ENCODE results near the gene SUMF1.

The SUMF1 gene

DNA sequence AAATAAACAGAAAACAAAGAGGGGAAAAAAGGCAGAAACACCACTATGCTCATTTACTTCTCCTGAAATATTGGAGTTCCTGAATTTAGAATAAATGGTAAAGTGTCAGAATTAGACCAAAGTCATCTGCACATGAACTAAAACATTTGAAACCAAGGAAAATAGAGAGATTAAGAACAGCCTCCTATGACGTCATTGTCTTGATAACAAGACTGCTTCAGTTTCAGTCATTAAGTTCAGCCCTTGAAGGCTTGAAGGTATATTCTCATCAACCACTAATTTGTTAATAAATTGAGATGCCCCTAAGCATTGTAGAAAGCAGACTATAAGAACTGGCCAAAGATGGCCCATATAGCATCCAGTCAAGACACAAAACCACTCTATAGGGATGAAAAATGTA lies 2.5 kb downstream of the SUMF1 start:
- no CpG with 5 or more reads among the region's 1 CpG for WGBS
- Histone ChIP-seq H3K27me3 (ENCODE audit: control insufficient read depth in 1 of 2, insufficient read depth in 1 of 2, low read length in 2 of 2) (no peaks in the 10 kb centered on the region), H3K4me2 (ENCODE audit: low read length, poor library complexity, severe bottlenecking) (no peak overlapping the region), H3K4ac (ENCODE audit: low read depth in 1 of 2, low read length in 2 of 2) (no peak overlapping the region), H2BK5ac (ENCODE audit: low read depth, low read length, poor library complexity, severe bottlenecking) (no peak overlapping the region), H2AK5ac (ENCODE audit: low read length, severe bottlenecking) (no peak overlapping the region), H3K4me1 (ENCODE audit: control insufficient read depth, insufficient read depth, low read depth, low read length) (peaks cover 2% of the 10 kb centered on the region), H3K79me1 (replicated peaks; ENCODE audit: low read length, poor library complexity, severe bottlenecking) (peaks cover 20% of the 10 kb centered on the region), H3K9me3 (ENCODE audit: control insufficient read depth, low read length) (no peaks in the 10 kb centered on the region), H2BK12ac (ENCODE audit: low read length in 2 of 2) (no peak overlapping the region), H3K9ac (ENCODE audit: low read length) (no peak overlapping the region), H3K27ac (ENCODE audit: low read length, poor library complexity, severe bottlenecking) (no peak overlapping the region), H3K14ac (ENCODE audit: low read length in 2 of 2) (no peak overlapping the region), H3K36me3 (ENCODE audit: control insufficient read depth in 1 of 2, insufficient read depth in 2 of 2, low read depth in 1 of 2, low read length in 2 of 2) (no peaks in the 10 kb centered on the region), H3K18ac (ENCODE audit: low read depth in 1 of 2, low read length in 2 of 2) (no peak overlapping the region), H4K8ac (ENCODE audit: low read length) (no peak overlapping the region), H2AFZ (ENCODE audit: low read depth, low read length) (no peak overlapping the region), H2BK15ac (ENCODE audit: low read depth, poor library complexity, severe bottlenecking) (no peak overlapping the region), H2BK120ac (ENCODE audit: low read depth, low read length) (no peak overlapping the region), H4K91ac (ENCODE audit: low read length) (no peak overlapping the region), H3K4me3 (ENCODE audit: insufficient read depth in 1 of 2, low read depth in 1 of 2, low read length in 2 of 2) (no peak overlapping the region), H3K23ac (ENCODE audit: low read length in 2 of 2) (no peak overlapping the region)
- DNase-seq, result no peak

DNA sequence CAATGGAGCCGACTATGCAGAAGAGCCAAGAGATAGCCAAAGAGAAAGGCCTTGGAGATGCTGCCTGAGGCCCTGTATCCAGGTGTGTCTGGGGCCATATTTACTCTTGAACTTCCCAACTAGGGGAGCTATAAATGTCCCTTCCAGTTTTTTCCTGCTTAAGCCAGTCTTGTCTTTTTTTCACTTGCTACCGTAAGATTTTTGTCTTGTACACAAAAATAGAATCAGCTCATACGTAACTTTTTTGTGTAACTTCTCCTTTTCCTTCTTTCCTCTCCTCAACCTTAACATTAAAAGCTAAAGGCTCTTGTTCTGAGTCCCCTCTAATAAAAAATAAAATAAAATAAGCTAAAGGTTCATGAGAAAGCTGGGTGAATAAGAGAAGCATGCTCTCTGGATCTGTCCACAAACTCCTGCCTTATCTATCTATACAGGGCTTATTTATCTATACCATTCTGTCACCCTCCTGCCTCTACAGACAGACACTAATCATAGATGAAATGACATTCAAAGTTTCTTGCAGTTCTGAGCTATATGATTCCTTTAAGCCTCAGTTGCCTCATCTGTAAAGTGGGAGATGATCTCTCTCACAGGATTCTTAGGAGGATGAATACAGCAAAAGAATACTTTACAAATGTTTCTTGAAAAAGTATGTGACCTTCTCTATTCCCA lies 4.6 kb downstream of the SUMF1 start:
- 98% methylated on average over 3 of the region's 3 CpGs for WGBS
- Histone ChIP-seq H2AK5ac (ENCODE audit: low read length, severe bottlenecking) (no peak overlapping the region), H3K4me1 (ENCODE audit: control insufficient read depth, insufficient read depth, low read depth, low read length) (peaks cover 2% of the 10 kb centered on the region), H2BK120ac (ENCODE audit: low read depth, low read length) (no peak overlapping the region), H2BK12ac (ENCODE audit: low read length in 2 of 2) (no peak overlapping the region), H2BK15ac (ENCODE audit: low read depth, poor library complexity, severe bottlenecking) (no peak overlapping the region), H3K9me3 (ENCODE audit: control insufficient read depth, low read length) (no peaks in the 10 kb centered on the region), H3K4me2 (ENCODE audit: low read length, poor library complexity, severe bottlenecking) (no peak overlapping the region), H3K14ac (ENCODE audit: low read length in 2 of 2) (no peak overlapping the region), H3K23ac (ENCODE audit: low read length in 2 of 2) (no peak overlapping the region), H3K27me3 (ENCODE audit: control insufficient read depth in 1 of 2, insufficient read depth in 1 of 2, low read length in 2 of 2) (no peaks in the 10 kb centered on the region), H3K9ac (ENCODE audit: low read length) (no peak overlapping the region), H2AFZ (ENCODE audit: low read depth, low read length) (no peak overlapping the region), H3K18ac (ENCODE audit: low read depth in 1 of 2, low read length in 2 of 2) (no peak overlapping the region), H3K4ac (ENCODE audit: low read depth in 1 of 2, low read length in 2 of 2) (no peak overlapping the region), H3K79me1 (replicated peaks; ENCODE audit: low read length, poor library complexity, severe bottlenecking) (peaks cover 20% of the 10 kb centered on the region), H3K36me3 (ENCODE audit: control insufficient read depth in 1 of 2, insufficient read depth in 2 of 2, low read depth in 1 of 2, low read length in 2 of 2) (no peaks in the 10 kb centered on the region), H3K27ac (ENCODE audit: low read length, poor library complexity, severe bottlenecking) (no peak overlapping the region), H4K91ac (ENCODE audit: low read length) (no peak overlapping the region), H4K8ac (ENCODE audit: low read length) (no peak overlapping the region), H2BK5ac (ENCODE audit: low read depth, low read length, poor library complexity, severe bottlenecking) (no peak overlapping the region), H3K4me3 (ENCODE audit: insufficient read depth in 1 of 2, low read depth in 1 of 2, low read length in 2 of 2) (no peak overlapping the region)
- DNase-seq, result no peak

DNA sequence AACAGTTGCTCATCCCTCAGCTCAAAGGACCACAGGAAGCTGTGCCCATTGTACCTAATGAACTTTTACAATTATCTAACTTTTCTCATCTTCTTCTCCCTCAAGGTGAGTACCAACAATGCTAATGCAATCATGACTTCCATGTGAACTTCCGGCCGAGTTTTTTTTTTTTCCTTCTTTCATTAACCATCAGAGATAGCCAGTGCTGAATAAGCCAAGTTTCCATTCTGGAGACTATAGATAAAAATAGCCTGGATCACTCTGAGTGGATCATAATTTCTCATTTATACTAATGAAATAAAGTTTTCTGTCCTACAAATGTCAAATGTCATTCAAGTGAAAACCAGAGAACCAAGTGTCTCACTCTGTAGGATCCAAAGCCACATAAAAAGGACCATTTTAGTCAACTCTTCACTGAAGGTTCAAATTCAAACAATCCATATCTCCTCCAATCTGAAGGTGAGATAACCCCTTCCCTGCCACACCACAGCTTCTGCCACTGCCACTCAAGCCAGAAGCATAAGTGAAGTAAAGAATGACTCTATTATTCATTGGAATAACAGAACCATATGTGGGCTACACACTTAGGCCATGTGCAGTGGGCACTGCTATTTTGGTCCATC lies 5.5 kb downstream of the SUMF1 start:
- Histone ChIP-seq H2BK120ac (ENCODE audit: low read depth, low read length) (no peak overlapping the region), H2BK15ac (ENCODE audit: low read depth, poor library complexity, severe bottlenecking) (no peak overlapping the region), H3K9ac (ENCODE audit: low read length) (no peak overlapping the region), H4K91ac (ENCODE audit: low read length) (no peak overlapping the region), H3K18ac (ENCODE audit: low read depth in 1 of 2, low read length in 2 of 2) (no peak overlapping the region), H2BK5ac (ENCODE audit: low read depth, low read length, poor library complexity, severe bottlenecking) (no peak overlapping the region), H3K4ac (ENCODE audit: low read depth in 1 of 2, low read length in 2 of 2) (no peak overlapping the region), H3K4me2 (ENCODE audit: low read length, poor library complexity, severe bottlenecking) (no peak overlapping the region), H3K27me3 (ENCODE audit: control insufficient read depth in 1 of 2, insufficient read depth in 1 of 2, low read length in 2 of 2) (no peaks in the 10 kb centered on the region), H2AFZ (ENCODE audit: low read depth, low read length) (no peak overlapping the region), H2BK12ac (ENCODE audit: low read length in 2 of 2) (no peak overlapping the region), H3K9me3 (ENCODE audit: control insufficient read depth, low read length) (no peaks in the 10 kb centered on the region), H3K4me1 (ENCODE audit: control insufficient read depth, insufficient read depth, low read depth, low read length) (peaks cover 2% of the 10 kb centered on the region), H3K14ac (ENCODE audit: low read length in 2 of 2) (no peak overlapping the region), H3K23ac (ENCODE audit: low read length in 2 of 2) (no peak overlapping the region), H3K36me3 (ENCODE audit: control insufficient read depth in 1 of 2, insufficient read depth in 2 of 2, low read depth in 1 of 2, low read length in 2 of 2) (no peaks in the 10 kb centered on the region), H3K27ac (ENCODE audit: low read length, poor library complexity, severe bottlenecking) (no peak overlapping the region), H2AK5ac (ENCODE audit: low read length, severe bottlenecking) (no peak overlapping the region), H3K79me1 (replicated peaks; ENCODE audit: low read length, poor library complexity, severe bottlenecking) (peaks cover 15% of the 10 kb centered on the region), H3K4me3 (ENCODE audit: insufficient read depth in 1 of 2, low read depth in 1 of 2, low read length in 2 of 2) (no peak overlapping the region), H4K8ac (ENCODE audit: low read length) (no peak overlapping the region)
- WGBS, result 100% methylated on average over 2 of the region's 2 CpGs
- no peak for DNase-seq

DNA sequence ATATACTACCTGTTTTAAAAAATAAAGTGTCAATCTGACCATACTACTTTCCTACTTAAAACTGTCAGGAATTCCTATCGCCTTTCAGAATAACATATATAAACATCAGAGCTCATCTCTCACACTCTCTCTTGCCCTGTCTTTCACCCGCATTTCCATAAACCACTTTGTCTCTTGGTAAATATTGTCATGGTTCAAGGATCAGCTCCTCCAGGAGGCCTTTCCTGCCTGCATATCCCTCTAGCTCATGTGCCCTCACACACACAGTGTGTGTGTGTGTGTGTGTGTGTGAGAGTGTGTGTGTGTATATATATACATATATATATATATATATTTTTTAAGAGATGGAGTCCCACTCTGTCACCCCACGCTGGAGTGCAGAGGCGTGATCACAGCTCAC lies 6.7 kb downstream of the SUMF1 start:
- DNase-seq, result no peak
- no peak overlapping the region for H3K23ac ChIP-seq (ENCODE audit: low read length in 2 of 2)
- H3K4me1 ChIP-seq (ENCODE audit: control insufficient read depth, insufficient read depth, low read depth, low read length), result no peaks in the 10 kb centered on the region
- H3K9ac ChIP-seq (ENCODE audit: low read length), result no peak overlapping the region
- H2BK120ac ChIP-seq (ENCODE audit: low read depth, low read length), result no peak overlapping the region
- no peak overlapping the region for H2BK5ac ChIP-seq (ENCODE audit: low read depth, low read length, poor library complexity, severe bottlenecking)
- no peak overlapping the region for H2AFZ ChIP-seq (ENCODE audit: low read depth, low read length)
- no peaks in the 10 kb centered on the region for H3K36me3 ChIP-seq (ENCODE audit: control insufficient read depth in 1 of 2, insufficient read depth in 2 of 2, low read depth in 1 of 2, low read length in 2 of 2)
- H3K27me3 ChIP-seq (ENCODE audit: control insufficient read depth in 1 of 2, insufficient read depth in 1 of 2, low read length in 2 of 2), result no peaks in the 10 kb centered on the region
- WGBS, result 97% methylated on average over 4 of the region's 4 CpGs
- no peak overlapping the region for H4K8ac ChIP-seq (ENCODE audit: low read length)
- peaks cover 10% of the 10 kb centered on the region for H3K79me1 ChIP-seq (replicated peaks; ENCODE audit: low read length, poor library complexity, severe bottlenecking)
- no peak overlapping the region for H2AK5ac ChIP-seq (ENCODE audit: low read length, severe bottlenecking)
- no peak overlapping the region for H2BK12ac ChIP-seq (ENCODE audit: low read length in 2 of 2)
- no peak overlapping the region for H2BK15ac ChIP-seq (ENCODE audit: low read depth, poor library complexity, severe bottlenecking)
- no peaks in the 10 kb centered on the region for H3K9me3 ChIP-seq (ENCODE audit: control insufficient read depth, low read length)
- H4K91ac ChIP-seq (ENCODE audit: low read length), result no peak overlapping the region
- no peak overlapping the region for H3K4me2 ChIP-seq (ENCODE audit: low read length, poor library complexity, severe bottlenecking)
- H3K4me3 ChIP-seq (ENCODE audit: insufficient read depth in 1 of 2, low read depth in 1 of 2, low read length in 2 of 2), result no peak overlapping the region
- no peak overlapping the region for H3K14ac ChIP-seq (ENCODE audit: low read length in 2 of 2)
- H3K27ac ChIP-seq (ENCODE audit: low read length, poor library complexity, severe bottlenecking), result no peak overlapping the region
- no peak overlapping the region for H3K18ac ChIP-seq (ENCODE audit: low read depth in 1 of 2, low read length in 2 of 2)
- H3K4ac ChIP-seq (ENCODE audit: low read depth in 1 of 2, low read length in 2 of 2), result no peak overlapping the region
